ENCODE measurements around the gene SEMA3C.

DNA sequence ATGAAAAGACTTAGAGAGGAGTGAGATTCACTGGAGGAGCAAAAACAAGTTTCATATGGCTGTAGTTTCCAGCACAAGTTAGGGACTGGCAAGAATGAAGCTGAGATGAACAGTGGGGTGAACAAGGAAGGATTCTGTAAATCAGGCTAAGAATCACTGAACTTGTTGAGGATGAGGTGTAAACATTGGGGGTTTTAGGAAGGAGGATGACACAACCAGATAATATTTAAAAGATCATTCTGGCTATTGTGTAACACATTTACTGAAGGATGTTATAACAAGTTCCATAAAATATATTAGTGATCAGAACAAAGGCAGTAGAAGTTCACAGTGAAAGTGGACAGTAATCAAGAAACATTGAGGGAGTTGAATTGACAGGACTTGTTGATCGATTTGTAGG, 211.5 kb downstream of the SEMA3C start:
- TF ChIP-seq EZH2 (IDR thresholded peaks at IDR 0.05; ENCODE audit: borderline replicate concordance, insufficient read depth, low read length, poor library complexity, severe bottlenecking) (no peak), CTCF (IDR thresholded peaks at IDR 0.05; ENCODE audit: poor library complexity, severe bottlenecking) (no peak)

Measured in neural cell (in vitro differentiated cells).